Measurements from ENCODE around the gene HSPA12B.

HSPA12B gene

DNA sequence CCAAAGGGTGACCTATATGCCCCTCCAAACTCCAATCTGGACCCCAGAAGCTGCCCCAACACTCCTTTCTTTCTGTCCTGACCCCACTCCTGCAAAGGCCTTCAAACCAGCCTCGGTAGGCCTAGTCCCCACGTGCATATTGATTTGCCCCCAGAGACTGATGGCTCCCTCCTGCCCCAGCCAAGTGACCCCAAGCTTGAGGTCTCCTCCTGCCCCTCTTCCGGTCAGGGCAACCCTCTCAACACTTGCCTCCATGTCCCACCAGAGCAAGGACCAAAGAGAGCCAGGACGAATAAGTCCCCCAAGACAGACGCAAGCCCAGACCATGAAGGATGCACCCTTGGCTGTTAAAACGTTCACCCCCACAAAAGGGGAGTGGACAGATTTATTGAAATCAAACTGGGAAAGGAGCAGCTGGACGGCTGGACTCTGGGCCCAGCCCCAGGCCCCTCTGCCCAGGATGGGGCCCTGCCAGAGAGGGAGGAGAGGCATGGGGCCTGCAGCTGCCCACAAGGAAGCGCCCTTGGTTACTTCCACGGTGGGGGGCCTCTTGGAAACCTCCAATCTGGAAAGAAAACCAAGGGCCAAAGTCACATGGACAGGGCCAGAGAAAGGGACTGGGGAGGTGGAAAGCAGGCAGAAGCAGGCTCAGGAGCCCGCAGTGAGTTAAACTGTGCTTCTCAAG, 51.2 kb downstream of the HSPA12B start:
- no peak overlapping the region for H3K4me3 ChIP-seq (ENCODE audit: low read depth, low read length)
- TF ChIP-seq, protein P1, sequence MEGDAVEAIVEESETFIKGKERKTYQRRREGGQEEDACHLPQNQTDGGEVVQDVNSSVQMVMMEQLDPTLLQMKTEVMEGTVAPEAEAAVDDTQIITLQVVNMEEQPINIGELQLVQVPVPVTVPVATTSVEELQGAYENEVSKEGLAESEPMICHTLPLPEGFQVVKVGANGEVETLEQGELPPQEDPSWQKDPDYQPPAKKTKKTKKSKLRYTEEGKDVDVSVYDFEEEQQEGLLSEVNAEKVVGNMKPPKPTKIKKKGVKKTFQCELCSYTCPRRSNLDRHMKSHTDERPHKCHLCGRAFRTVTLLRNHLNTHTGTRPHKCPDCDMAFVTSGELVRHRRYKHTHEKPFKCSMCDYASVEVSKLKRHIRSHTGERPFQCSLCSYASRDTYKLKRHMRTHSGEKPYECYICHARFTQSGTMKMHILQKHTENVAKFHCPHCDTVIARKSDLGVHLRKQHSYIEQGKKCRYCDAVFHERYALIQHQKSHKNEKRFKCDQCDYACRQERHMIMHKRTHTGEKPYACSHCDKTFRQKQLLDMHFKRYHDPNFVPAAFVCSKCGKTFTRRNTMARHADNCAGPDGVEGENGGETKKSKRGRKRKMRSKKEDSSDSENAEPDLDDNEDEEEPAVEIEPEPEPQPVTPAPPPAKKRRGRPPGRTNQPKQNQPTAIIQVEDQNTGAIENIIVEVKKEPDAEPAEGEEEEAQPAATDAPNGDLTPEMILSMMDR (IDR thresholded peaks at IDR 0.05; ENCODE audit: borderline replicate concordance, insufficient read depth, low read depth, low read length): no peak

DNA sequence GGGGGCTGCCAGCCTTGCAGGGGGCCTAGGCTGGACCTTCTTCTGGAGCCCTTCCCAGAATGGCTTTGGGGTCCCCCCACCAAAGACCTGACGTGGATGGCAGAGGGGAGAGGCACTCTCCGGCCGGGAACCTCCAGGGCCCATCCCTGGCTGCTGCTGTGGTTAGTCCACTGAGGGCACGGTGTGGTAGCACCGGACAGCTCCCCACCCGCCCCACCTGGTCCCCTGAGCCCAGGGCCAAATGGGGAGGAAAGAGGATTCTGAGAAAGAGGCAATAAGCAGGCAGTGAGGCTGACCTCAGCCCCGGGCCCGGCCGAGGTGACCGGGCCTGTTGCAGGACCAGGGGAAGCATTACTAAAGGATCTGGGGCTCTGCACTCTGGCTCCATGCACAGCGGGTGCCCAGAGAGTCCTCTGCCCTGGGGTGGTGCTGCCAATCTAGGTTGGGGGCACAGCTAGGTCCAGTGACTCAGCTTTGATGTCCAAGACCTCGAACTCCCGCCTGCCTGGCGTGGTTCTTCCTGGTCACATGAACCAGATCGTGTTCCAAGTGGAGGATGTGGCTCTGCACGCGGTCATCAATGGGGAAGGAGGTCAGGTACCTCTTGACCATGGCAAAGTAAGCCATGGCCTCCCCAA, 51.9 kb downstream of the HSPA12B start:
- TF ChIP-seq, protein P1 (IDR thresholded peaks at IDR 0.05; ENCODE audit: borderline replicate concordance, insufficient read depth, low read depth, low read length): no peak
- no peak overlapping the region for H3K4me3 ChIP-seq (ENCODE audit: low read depth, low read length)

DNA sequence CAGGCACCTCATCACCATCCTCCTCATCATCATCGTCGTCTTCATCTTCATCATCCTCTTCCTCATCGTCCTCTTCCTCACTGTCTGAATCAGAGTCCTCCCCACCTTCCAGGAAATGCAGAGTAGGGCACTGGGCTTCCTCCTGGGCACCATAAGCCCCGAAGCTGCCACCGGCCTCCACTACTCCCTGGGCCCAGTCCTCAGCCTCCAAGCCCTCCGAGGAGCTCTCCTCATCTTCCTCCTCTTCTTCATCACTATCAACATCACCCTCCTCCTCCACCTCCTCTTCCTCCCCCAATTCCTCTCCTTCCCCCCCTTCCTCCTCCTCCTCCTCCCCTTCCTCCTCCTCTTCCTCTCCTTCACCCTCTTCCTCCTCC, 52.4 kb downstream of the HSPA12B start:
- H3K4me3 ChIP-seq (ENCODE audit: low read depth, low read length): no peak overlapping the region
- TF ChIP-seq, protein P1 (IDR thresholded peaks at IDR 0.05; ENCODE audit: borderline replicate concordance, insufficient read depth, low read depth, low read length): no peak

DNA sequence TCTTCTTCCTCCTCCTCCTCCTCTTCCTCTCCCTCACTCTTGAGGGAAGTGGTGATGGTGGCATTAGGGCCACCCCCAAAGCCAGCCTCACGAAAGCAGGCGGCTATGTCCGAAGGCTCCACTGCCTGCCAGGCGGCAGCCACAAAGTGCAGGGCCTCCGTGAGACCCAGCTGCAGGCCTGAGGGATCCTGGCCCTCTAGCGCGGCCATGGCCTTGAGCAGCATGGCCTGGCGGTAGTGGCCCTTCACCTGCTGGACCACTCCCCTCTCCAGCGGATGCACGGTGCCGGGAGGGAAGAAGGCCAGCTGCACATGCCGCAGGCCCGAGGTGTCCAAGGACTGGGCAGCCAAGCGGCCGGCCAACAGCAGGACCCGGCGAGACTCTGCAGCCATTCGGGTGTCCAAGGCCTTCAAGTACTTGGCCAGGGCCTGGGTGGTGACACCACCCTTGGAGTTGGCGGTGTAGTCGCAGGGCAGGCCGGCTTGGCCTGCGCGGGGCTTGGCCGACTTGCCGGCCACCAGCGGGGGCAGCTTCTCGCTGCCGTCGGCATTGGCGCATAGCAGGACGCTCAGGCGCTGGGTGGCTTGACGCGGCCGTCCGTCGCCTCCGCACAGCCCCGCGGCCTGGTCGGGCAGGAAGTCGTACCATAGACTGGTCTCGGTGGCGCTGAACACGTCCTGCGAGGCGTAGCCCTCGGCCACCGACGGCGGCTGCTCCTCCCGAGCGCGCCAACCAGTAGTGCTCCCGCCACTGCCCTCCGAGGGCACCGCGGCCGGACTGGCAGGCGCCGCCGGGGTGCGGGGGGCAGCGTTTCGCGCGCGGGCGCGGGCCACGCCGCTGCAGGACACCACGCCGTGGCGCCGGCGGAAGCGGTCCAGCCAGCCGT, 53.0 kb downstream of the HSPA12B start:
- TF ChIP-seq, protein P1 (IDR thresholded peaks at IDR 0.05; ENCODE audit: borderline replicate concordance, insufficient read depth, low read depth, low read length): no peak
- peak overlapping the region; percentile 59 for H3K4me3 ChIP-seq (ENCODE audit: low read depth, low read length)

DNA sequence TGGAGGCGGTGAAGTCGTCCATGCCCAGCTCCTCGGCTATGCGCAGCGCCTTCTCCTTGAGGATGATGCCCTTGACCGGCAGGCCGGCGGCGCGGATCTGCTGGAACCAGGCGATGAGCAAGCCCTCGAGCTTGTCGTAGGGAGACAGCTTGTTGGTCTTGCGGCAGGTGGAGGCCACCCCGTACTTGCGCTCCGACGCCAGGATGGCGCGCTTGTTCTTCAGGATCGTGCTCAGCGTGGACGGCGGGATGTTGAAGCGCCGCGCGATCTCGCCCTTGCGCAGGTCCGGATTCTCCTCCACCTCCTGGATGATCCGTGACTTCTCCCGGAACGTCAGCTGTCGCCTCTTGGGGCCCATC, 53.6 kb downstream of the HSPA12B start:
- TF ChIP-seq, protein P1 (IDR thresholded peaks at IDR 0.05; ENCODE audit: borderline replicate concordance, insufficient read depth, low read depth, low read length): no peak
- H3K4me3 ChIP-seq (ENCODE audit: low read depth, low read length): peak overlapping the region; percentile 59

DNA sequence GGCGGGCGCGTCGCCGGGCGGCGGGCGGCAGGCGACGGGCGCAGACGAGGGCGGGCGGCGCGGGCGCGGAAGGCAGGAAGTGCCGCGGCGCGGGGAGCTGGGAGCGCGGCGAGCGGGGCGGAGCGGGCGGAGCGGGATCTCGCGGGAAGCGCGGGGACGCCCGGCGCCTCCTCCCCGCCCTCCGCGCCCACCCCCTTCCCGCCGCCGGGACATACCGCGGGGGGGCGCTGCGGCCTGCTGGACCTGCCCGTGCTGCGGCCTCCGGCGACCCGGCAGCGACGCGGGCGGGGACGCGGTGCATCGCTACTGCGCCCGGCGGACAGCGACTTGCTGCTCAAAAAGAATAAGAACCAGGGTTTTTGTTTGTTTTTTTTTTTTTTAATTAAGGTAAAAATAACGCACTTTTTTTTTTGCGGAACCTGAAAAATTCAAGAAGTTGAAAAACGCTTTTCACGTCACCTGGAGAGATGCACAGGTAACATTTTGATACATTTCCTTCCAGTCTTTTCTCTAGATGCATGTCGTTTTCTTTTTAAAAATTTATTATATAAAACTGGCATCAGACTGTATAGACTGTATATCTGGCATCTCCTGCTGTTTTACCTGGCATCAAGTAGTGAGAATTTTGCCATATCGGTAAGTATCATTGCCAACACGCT, 54.3 kb downstream of the HSPA12B start, which contains the start of gene CENPB:
Gene CENPB (minus strand): TSS at position 76 of the 659 bp plus-strand sequence. CDS start 257 bp downstream, outside the sequence.
- peak within 1 kb of the TSS; percentile 59 for H3K4me3 ChIP-seq (ENCODE audit: low read depth, low read length)
- TF ChIP-seq, protein P1 (IDR thresholded peaks at IDR 0.05; ENCODE audit: borderline replicate concordance, insufficient read depth, low read depth, low read length): peak; percentile 85

Measured in GM12875 (cell line).